ENCODE data around the gene ZBTB7C. TPM values are rescaled to one million over a fixed set of nuclear protein-coding genes. Genes with fewer than 3 reads are reported as not detected.

The ZBTB7C gene
- total and polyA plus RNA-seq, 9 donors: 1.5 to 26.6 (median 15.7) TPM

- Histone ChIP-seq H3K9me3 (no peaks in the 10 kb centered on the region), H3K27me3 (no peaks in the 10 kb centered on the region), H3K36me3 (no peaks in the 10 kb centered on the region), H3K4me3 (no peak overlapping the region), H3K27ac (no peak overlapping the region), H3K4me1 (ENCODE audit: insufficient read depth) (peaks cover 2% of the 10 kb centered on the region)
- peak; percentile 84 to 90 (median 88) for DNase-seq
- peak; percentile 81 to 91 (median 82) for TF ChIP-seq CTCF (IDR thresholded peaks at IDR 0.05)
- no peak for TF ChIP-seq POLR2A (IDR thresholded peaks at IDR 0.05)
- no peak for TF ChIP-seq EP300 (IDR thresholded peaks at IDR 0.05)
- 35 to 38% (median 36%) methylated on average over 30 of the region's 30 CpGs for WGBS, 3 donors
- intact Hi-C loops (cut with DNase I): loop anchor here in 3 of 4 donors (2.0 to 10.0 kb wide), 3 partner anchors 36 to 414 kb away; no protein-coding TSS in a partner anchor
Observed at GRCh38 chr18:48446582-48447225, 37.5 kb upstream of the ZBTB7C start.

- peak; percentile 43 to 73 (median 59) for DNase-seq
- intact Hi-C loops (cut with DNase I): loop anchor here in 3 of 4 donors (5.0 to 10.0 kb wide), 2 partner anchors 111 to 413 kb away; no protein-coding TSS in a partner anchor
- TF ChIP-seq POLR2A (IDR thresholded peaks at IDR 0.05): no peak
- peak; percentile 29 to 51 (median 44) for TF ChIP-seq CTCF (IDR thresholded peaks at IDR 0.05)
- Histone ChIP-seq H3K27me3 (no peaks in the 10 kb centered on the region), H3K36me3 (no peaks in the 10 kb centered on the region), H3K27ac (no peak overlapping the region), H3K4me3 (no peak overlapping the region), H3K4me1 (ENCODE audit: insufficient read depth) (peaks cover 6% of the 10 kb centered on the region), H3K9me3 (no peaks in the 10 kb centered on the region)
- WGBS, 3 donors: 89 to 96% (median 93%) methylated on average over 3 of the region's 3 CpGs
Observed at GRCh38 chr18:48445540-48445939, 36.4 kb upstream of the ZBTB7C start.

- peaks cover 6% of the 10 kb centered on the region for H3K4me1 ChIP-seq (ENCODE audit: insufficient read depth)
- H3K27me3 ChIP-seq: no peaks in the 10 kb centered on the region
- WGBS, 3 donors: 81 to 96% (median 89%) methylated on average over 2 of the region's 2 CpGs
- H3K36me3 ChIP-seq: no peaks in the 10 kb centered on the region
- H3K9me3 ChIP-seq: no peaks in the 10 kb centered on the region
- H3K4me3 ChIP-seq: no peak overlapping the region
- DNase-seq: no peak
- H3K27ac ChIP-seq: no peak overlapping the region
- intact Hi-C loops (cut with DNase I): loop anchor here in 2 of 4 donors (5.0 to 10.0 kb wide), 2 partner anchors 100 to 108 kb away; no protein-coding TSS in a partner anchor
- TF ChIP-seq CTCF (IDR thresholded peaks at IDR 0.05) (no peak), POLR2A (IDR thresholded peaks at IDR 0.05) (no peak), EP300 (IDR thresholded peaks at IDR 0.05) (no peak)
Observed at GRCh38 chr18:48442761-48443160, 33.6 kb upstream of the ZBTB7C start.

- TF ChIP-seq EP300 (IDR thresholded peaks at IDR 0.05) (no peak), POLR2A (IDR thresholded peaks at IDR 0.05) (no peak), CTCF (IDR thresholded peaks at IDR 0.05) (no peak)
- intact Hi-C loops (cut with DNase I): loop anchor here in 2 of 4 donors (5.0 to 10.0 kb wide), 2 partner anchors 99 to 107 kb away; no protein-coding TSS in a partner anchor
- Histone ChIP-seq H3K36me3 (no peaks in the 10 kb centered on the region), H3K27me3 (no peaks in the 10 kb centered on the region), H3K4me3 (no peak overlapping the region), H3K9me3 (no peaks in the 10 kb centered on the region), H3K4me1 (ENCODE audit: insufficient read depth) (peaks cover 6% of the 10 kb centered on the region), H3K27ac (no peak overlapping the region)
- peak in 4 of 5 donors; percentile 37 to 73 (median 50) for DNase-seq
- WGBS, 3 donors: 3 to 5% (median 3%) methylated on average over 16 of the region's 16 CpGs
Observed at GRCh38 chr18:48441405-48441881, 32.3 kb upstream of the ZBTB7C start.
